PC-3 (cell line): ENCODE data around the gene RAMP1. TPM values are rescaled to one million over a fixed set of nuclear protein-coding genes. Genes with fewer than 3 reads are reported as not detected.

Experiments used
- ATAC-seq: fragments of 200-7000 bp; cut with Tn5 transposase; 2 replicates; pipeline ENCODE4 v1.9.1; 2020; ENCODE audit warnings: mild to moderate bottlenecking, moderate library complexity
- BruUV-seq: library from RNA; stranded (reverse); fragments of 400-500 nt; replicated peaks from 2 replicates; lab custom pipeline; 2021; lab: Mats Ljungman, UMichigan
- CTCF ChIA-PET: fragments of 300-600 bp; sonication (Branson Sonifier 250); formaldehyde crosslinking; loops from one replicate; lab custom pipeline; 2022; ENCODE audit warnings: antibody characterized with exemption; lab: Charles Lee
- POLR2A ChIA-PET: fragments of 300-600 bp; sonication (Branson Sonifier 250); formaldehyde crosslinking; loops from one replicate; lab custom pipeline; 2022; ENCODE audit warnings: antibody characterized with exemption; ENCODE audit not compliant: unreplicated experiment; lab: Charles Lee
- DNase-seq: peaks from one replicate; pipeline ENCODE4 v3.0.0-alpha.2; 2015
- H2AFZ ChIP-seq: fragments of 300-600 bp; sonication (generic); 2 replicates; pipeline ENCODE4 v1.6.0; 2016; ENCODE audit warnings: antibody characterized with exemption, low read length
- H3F3A ChIP-seq: fragments of 300-600 bp; sonication (generic); one replicate; pipeline ENCODE4 v1.6.0; 2017; ENCODE audit warnings: antibody characterized with exemption, low read length, control low read depth, mild to moderate bottlenecking; ENCODE audit not compliant: unreplicated experiment
- H3K27ac ChIP-seq: fragments of 300-600 bp; sonication (generic); 2 replicates; pipeline ENCODE4 v1.5.1; 2016; ENCODE audit warnings: mild to moderate bottlenecking, low read length
- H3K27me3 ChIP-seq: fragments of 300-600 bp; sonication (generic); 2 replicates; pipeline ENCODE4 v1.6.1; 2016; ENCODE audit warnings: low read length, mixed read lengths
- H3K36me3 ChIP-seq: fragments of 300-600 bp; sonication (generic); 2 replicates; pipeline ENCODE4 v1.6.1; 2016; ENCODE audit warnings: low read depth, mixed run types, low read length, mixed read lengths
- H3K4me1 ChIP-seq: fragments of 300-600 bp; sonication (generic); 2 replicates; pipeline ENCODE4 v1.5.1; 2016; ENCODE audit warnings: low read length; ENCODE audit not compliant: insufficient read depth
- H3K4me2 ChIP-seq: fragments of 300-600 bp; sonication (generic); 2 replicates; pipeline ENCODE4 v1.6.0; 2016; ENCODE audit warnings: low read length
- H3K4me3 ChIP-seq: fragments of 300-600 bp; sonication (generic); 2 replicates; pipeline ENCODE4 v1.5.1; 2016; ENCODE audit warnings: mild to moderate bottlenecking, low read length, mixed read lengths
- H3K79me2 ChIP-seq: fragments of 300-600 bp; sonication (generic); 2 replicates; pipeline ENCODE4 v1.6.1; 2017; ENCODE audit warnings: low read length, mixed read lengths
- H3K9ac ChIP-seq: fragments of 300-600 bp; sonication (generic); 2 replicates; pipeline ENCODE4 v1.6.0; 2016; ENCODE audit warnings: mild to moderate bottlenecking, low read length
- H3K9me2 ChIP-seq: fragments of 300-600 bp; sonication (generic); replicated peaks from 2 replicates; pipeline ENCODE4 v1.6.1; 2016; ENCODE audit warnings: mixed run types, low read length, mixed read lengths
- H3K9me3 ChIP-seq: fragments of 300-600 bp; sonication (generic); 2 replicates; pipeline ENCODE4 v1.6.1; 2016; ENCODE audit warnings: low read length, mixed read lengths
- H4K20me1 ChIP-seq: fragments of 300-600 bp; sonication (generic); 2 replicates; pipeline ENCODE4 v1.6.1; 2016; ENCODE audit warnings: low read length, mixed read lengths
- CTCF ChIP-seq: fragments of 300-600 bp; sonication (generic); conservative IDR thresholded peaks from 2 replicates; pipeline ENCODE4 v1.5.1; 2017; ENCODE audit warnings: antibody characterized with exemption, low read depth, mild to moderate bottlenecking, low read length
- EZH2 ChIP-seq: fragments of 300-600 bp; sonication (generic); IDR thresholded peaks from one replicate; pipeline ENCODE4 v1.6.1; 2017; ENCODE audit warnings: antibody characterized with exemption, mild to moderate bottlenecking, low read length; ENCODE audit not compliant: unreplicated experiment
- EZH2phosphoT487 ChIP-seq: fragments of 300-600 bp; sonication (generic); IDR thresholded peaks from 2 replicates; pipeline ENCODE4 v1.6.1; 2018; ENCODE audit warnings: mild to moderate bottlenecking, antibody characterized with exemption, low read length, borderline replicate concordance
- intact Hi-C: fragments of 100-400 bp; cut with micrococcal nuclease; formaldehyde crosslinking; loops from 2 replicates; pipeline ENCODE4 v1.9.0; 2023
- total RNA-seq: library from RNA; depleted of rRNA; stranded (reverse); fragments of >200 nt; gene quantifications from 2 replicates; pipeline ENCODE4 v1.2.3, GENCODE V29; 2014

The RAMP1 gene
- total RNA-seq, 1 experiment from 2014 or later, result 210 TPM

- BruUV-seq, result no TSS peak
- no peak for TF ChIP-seq CTCF
- no peak for TF ChIP-seq EZH2phosphoT487
- TF ChIP-seq EZH2, result no peak
- Histone ChIP-seq H3K9ac (no peak overlapping the region), H2AFZ (no peak overlapping the region), H3F3A (no peaks in the 10 kb centered on the region), H3K9me2 (no peaks in the 10 kb centered on the region), H3K27me3 (no peaks in the 10 kb centered on the region), H3K9me3 (no peaks in the 10 kb centered on the region), H3K4me1 (peaks cover 51% of the 10 kb centered on the region), H4K20me1 (no peaks in the 10 kb centered on the region), H3K4me2 (no peak overlapping the region), H3K79me2 (peaks cover 89% of the 10 kb centered on the region), H3K36me3 (no peaks in the 10 kb centered on the region), H3K4me3 (no peak overlapping the region), H3K27ac (no peak overlapping the region)
- ChIA-PET POLR2A (no interaction called here), CTCF (no interaction called here)
- no peak for ATAC-seq
- intact Hi-C loops, result no loop called here
- DNase-seq, result no peak
These were observed 9.4 kb downstream of the RAMP1 start for GRCh38 chr2:237868631-237869342.

- ChIA-PET POLR2A (no interaction called here), CTCF (no interaction called here)
- Histone ChIP-seq H3K4me1 (peaks cover 51% of the 10 kb centered on the region), H3K9ac (no peak overlapping the region), H3K9me3 (no peaks in the 10 kb centered on the region), H3K36me3 (no peaks in the 10 kb centered on the region), H3K27me3 (no peaks in the 10 kb centered on the region), H3F3A (no peaks in the 10 kb centered on the region), H4K20me1 (no peaks in the 10 kb centered on the region), H3K9me2 (no peaks in the 10 kb centered on the region), H2AFZ (no peak overlapping the region), H3K27ac (no peak overlapping the region), H3K4me2 (no peak overlapping the region), H3K4me3 (no peak overlapping the region), H3K79me2 (peaks cover 86% of the 10 kb centered on the region)
- ATAC-seq (no peak), DNase-seq (no peak)
- BruUV-seq, result no TSS peak
- intact Hi-C loops, result no loop called here
- TF ChIP-seq EZH2phosphoT487, result no peak
- no peak for TF ChIP-seq EZH2
- TF ChIP-seq CTCF, result no peak
These were observed 10.1 kb downstream of the RAMP1 start for GRCh38 chr2:237869343-237870102.

- no peak overlapping the region for H3K9ac ChIP-seq
These were observed 10.7 kb downstream of the RAMP1 start for GRCh38 chr2:237870126-237870525.

More at GRCh38 chr2:237870126-237870525, 10.7 kb downstream of the RAMP1 start:
- ChIA-PET CTCF (no interaction called here), POLR2A (no interaction called here)
- no peaks in the 10 kb centered on the region for H4K20me1 ChIP-seq
- H3K9me3 ChIP-seq, result no peaks in the 10 kb centered on the region
- TF ChIP-seq EZH2 (no peak), CTCF (no peak), EZH2phosphoT487 (no peak)
- no peaks in the 10 kb centered on the region for H3K36me3 ChIP-seq
- no peak overlapping the region for H3K4me2 ChIP-seq
- no peak overlapping the region for H3K4me3 ChIP-seq
- DNase-seq (no peak), ATAC-seq (no peak)
- H3K9me2 ChIP-seq, result no peaks in the 10 kb centered on the region
- intact Hi-C loops, result no loop called here
- H3K27ac ChIP-seq, result no peak overlapping the region
- H3K27me3 ChIP-seq, result no peaks in the 10 kb centered on the region
- H3K79me2 ChIP-seq, result peaks cover 85% of the 10 kb centered on the region
- no peaks in the 10 kb centered on the region for H3F3A ChIP-seq
- no peak overlapping the region for H2AFZ ChIP-seq
- no TSS peak for BruUV-seq
- peaks cover 51% of the 10 kb centered on the region for H3K4me1 ChIP-seq
